Measurements from ENCODE around the gene TSGA10IP.
A peak's percentile ranks its signal among the peaks of the same experiment; 100 is the strongest.

Gene TSGA10IP

DNA sequence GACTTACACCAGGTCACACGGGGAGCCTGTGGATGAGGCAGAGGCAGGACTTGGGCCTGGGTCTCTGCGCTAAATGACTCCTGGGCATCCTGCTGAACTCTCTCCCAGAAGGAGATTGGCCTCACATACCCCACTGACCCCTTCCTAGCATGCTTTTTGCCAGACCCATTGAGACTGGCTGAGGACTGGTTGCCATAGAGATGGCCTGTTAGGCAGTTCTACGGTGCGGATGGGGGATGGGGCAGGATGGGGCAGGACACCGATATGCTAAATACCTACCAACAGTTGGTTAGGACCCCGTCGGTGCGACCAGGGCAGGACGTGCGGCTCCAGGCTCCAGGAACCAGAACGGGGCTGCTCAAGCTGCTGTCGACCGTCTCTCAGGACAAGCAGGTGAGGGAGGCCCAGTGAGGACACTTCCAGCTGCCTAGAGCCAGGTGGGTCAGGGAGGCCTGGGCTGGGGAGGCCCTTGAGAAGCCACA is at the start of gene TSGA10IP:
Gene TSGA10IP, plus strand, starts transcription at position 51 of the 482 bp plus-strand sequence. Its CDS starts 196 bp downstream, at position 247.
- Histone ChIP-seq H3K9me3 (ENCODE audit: low read length) (no peaks in the 10 kb centered on the region), H2AFZ (ENCODE audit: low read depth, low read length) (no peak within 1 kb of the TSS), H3K27me3 (ENCODE audit: insufficient read depth, low read length) (no peaks in the 10 kb centered on the region), H3K36me3 (ENCODE audit: insufficient read depth, low read length) (no peaks in the 10 kb centered on the region), H3K4me3 (ENCODE audit: low read length) (peak within 1 kb of the TSS; percentile 21), H3K4me1 (ENCODE audit: insufficient read depth, low read length) (peaks cover 17% of the 10 kb centered on the region)

DNA sequence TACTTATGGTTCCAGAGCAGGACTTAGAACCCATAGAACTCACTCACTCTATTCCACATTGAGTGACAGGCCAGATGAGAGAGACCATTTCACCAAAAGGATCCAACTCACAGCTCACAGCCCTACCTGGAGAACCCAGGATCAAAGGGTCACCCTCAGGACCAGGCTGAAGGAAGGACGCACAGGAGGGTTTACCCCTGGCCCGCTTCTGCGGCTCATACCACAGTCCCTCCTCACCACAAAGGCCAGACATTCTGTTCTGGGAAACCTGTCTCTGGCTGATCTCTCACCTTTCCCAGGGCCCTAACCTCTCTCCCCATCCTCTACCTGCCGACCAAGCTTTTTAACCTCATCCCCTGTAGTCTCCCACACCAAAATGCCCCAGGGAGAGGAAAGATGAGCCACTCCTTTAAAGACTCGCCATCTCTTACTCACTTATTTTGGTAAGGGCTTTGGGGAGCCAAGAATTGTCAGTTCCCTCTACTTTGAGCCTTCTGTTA is 49.7 kb upstream of the TSGA10IP start:
- H3K9me3 ChIP-seq (ENCODE audit: low read length): no peaks in the 10 kb centered on the region
- peaks cover 9% of the 10 kb centered on the region for H3K27me3 ChIP-seq (ENCODE audit: insufficient read depth, low read length)
- no peak overlapping the region for H3K4me3 ChIP-seq (ENCODE audit: low read length)
- H2AFZ ChIP-seq (ENCODE audit: low read depth, low read length): no peak overlapping the region
- H3K4me1 ChIP-seq (ENCODE audit: insufficient read depth, low read length): peaks cover 12% of the 10 kb centered on the region
- no peaks in the 10 kb centered on the region for H3K36me3 ChIP-seq (ENCODE audit: insufficient read depth, low read length)

DNA sequence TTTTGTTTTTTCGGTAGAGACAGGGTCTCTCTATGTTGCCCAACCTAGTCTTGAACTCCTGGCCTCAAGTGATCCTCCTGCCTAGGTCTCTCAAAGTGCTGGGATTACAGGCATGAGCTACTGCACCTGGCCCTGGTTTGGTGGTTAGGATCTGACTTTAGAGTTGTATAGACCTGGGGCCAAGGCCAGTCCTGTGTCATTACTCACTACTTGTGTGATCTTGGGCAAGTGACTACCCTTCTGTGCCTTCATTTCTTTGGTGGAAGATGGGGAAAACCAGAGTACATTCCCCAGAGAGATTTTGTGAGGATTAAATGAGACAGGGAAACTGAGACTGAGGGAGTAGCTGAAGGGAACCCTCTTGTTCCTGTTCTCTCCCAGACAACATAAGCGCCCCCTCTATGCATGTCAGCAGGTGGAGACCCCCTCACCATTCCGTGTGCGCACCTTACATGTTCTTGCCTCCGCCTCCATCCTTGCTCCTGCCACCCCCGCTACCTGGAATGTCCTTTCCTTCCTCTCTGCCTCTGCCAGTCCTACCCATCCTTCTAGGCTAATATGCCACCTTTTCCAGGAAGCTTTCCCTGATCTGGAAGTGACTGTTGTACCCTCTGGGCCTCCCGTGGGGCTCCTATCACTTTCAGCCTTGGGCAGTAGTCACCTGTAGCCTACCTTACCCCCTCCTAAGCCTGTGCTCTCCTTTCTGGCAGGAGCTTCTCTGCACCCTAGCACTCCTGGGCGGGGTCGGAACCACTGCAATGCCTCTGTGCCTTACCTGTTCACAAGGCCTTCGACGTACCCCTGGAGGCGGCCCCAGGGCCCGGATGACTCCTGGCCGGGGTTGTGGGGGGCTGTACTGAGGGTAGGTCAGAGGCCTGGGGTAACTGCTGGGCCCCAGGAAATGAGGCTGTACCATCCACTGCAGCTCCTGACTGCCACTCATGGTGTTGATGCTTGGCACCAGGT is 49.0 kb upstream of the TSGA10IP start:
- Histone ChIP-seq H3K4me3 (ENCODE audit: low read length) (no peak overlapping the region), H3K4me1 (ENCODE audit: insufficient read depth, low read length) (peaks cover 10% of the 10 kb centered on the region), H3K27me3 (ENCODE audit: insufficient read depth, low read length) (peaks cover 13% of the 10 kb centered on the region), H3K9me3 (ENCODE audit: low read length) (no peaks in the 10 kb centered on the region), H3K36me3 (ENCODE audit: insufficient read depth, low read length) (no peaks in the 10 kb centered on the region), H2AFZ (ENCODE audit: low read depth, low read length) (no peak overlapping the region)

DNA sequence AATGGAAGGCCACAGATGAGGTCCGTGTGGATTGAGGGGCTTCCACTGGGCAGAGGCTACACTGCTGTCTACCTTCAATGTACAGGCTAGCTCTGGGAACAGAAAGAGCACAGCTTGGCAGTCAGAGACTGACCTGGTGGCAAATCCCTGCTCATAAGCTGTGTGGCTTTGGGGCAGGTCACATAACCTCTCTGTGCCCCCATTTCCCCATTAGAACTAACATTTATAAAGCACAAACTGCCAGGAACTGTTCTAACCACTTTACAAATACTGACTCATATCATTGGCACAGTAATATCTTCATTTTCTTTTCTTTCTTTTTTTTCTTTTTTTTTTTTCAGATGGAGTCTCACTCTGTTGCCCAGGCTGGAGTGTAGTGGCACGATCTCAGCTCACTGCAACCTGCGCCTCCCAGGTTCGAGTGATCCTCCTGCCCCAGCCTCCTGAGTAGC is 48.2 kb upstream of the TSGA10IP start:
- Histone ChIP-seq H3K36me3 (ENCODE audit: insufficient read depth, low read length) (no peaks in the 10 kb centered on the region), H3K4me3 (ENCODE audit: low read length) (no peak overlapping the region), H2AFZ (ENCODE audit: low read depth, low read length) (no peak overlapping the region), H3K27me3 (ENCODE audit: insufficient read depth, low read length) (peaks cover 16% of the 10 kb centered on the region), H3K9me3 (ENCODE audit: low read length) (no peaks in the 10 kb centered on the region), H3K4me1 (ENCODE audit: insufficient read depth, low read length) (peaks cover 3% of the 10 kb centered on the region)

DNA sequence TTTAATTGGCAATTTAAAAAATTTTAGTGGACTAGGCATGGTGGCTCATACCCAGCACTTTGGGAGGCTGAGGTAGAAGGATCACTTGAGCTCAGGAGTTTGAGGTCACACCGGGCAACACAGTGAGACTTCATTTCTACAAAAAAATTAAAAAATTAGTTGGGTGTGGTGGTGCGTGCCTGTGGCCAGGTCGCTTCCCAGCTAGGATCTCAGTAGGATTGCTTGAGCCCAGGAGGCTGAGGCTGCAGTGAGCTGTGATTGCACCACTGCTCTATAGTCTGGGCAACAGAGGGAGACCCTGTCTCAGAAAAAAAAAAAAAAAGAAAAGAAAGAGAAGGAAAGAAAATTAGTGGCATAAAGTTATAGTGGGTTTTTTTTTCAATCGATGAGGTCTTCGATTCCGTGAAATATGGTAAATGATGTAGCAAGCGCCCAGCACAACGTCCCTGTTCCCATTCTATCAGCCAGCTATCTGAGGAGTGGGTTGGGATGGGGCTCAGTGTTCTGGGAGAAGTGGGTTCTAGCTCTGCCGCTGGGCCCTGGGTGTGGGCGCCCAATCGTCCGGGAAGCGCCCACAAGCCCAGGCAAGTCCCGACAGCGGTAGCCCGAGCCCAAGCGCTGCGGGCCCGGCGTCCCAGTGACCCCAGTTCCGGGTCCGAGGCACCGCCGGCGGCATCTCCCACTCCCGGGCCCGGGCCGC is 46.5 kb upstream of the TSGA10IP start:
- no peaks in the 10 kb centered on the region for H3K36me3 ChIP-seq (ENCODE audit: insufficient read depth, low read length)
- peaks cover 21% of the 10 kb centered on the region for H3K27me3 ChIP-seq (ENCODE audit: insufficient read depth, low read length)
- no peak overlapping the region for H3K4me3 ChIP-seq (ENCODE audit: low read length)
- no peak overlapping the region for H2AFZ ChIP-seq (ENCODE audit: low read depth, low read length)
- H3K4me1 ChIP-seq (ENCODE audit: insufficient read depth, low read length): peaks cover 13% of the 10 kb centered on the region
- H3K9me3 ChIP-seq (ENCODE audit: low read length): no peaks in the 10 kb centered on the region

DNA sequence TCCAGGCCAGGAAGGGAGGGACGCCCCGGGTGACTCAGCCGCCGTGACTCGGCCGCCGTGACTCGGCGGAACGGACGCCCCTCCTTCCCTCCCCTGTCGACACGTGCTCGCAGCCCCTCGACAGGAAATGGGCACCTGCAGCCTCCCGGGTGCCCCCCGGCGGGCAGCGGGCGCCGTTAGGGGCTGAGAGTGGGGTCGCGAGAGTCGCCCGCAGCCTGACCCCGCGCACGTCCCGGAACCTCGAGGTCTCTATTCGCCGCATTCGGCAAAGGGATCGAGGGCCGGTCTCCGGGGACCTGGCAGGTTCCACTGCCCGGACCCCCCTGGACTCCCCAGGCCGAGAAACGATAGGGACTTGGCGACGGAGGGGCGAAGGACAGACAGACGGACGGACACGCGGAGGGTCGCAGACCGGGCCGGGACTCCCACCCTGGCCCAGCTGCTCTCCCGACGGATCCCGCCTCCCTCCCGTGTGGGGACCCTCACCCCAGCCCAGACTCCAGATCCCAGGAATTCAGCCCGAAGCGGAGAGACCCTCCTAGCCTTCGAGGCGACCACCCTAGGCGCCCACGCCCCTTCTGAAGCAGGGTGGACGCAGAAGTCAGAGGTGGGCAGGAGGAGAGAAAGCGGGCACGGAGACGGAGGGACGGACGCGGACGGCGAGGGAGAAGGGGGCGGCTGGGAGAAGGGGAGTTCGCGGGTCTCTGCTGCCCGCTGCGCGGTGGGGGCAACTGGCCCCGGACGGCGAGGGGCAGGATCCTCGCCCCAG is 45.7 kb upstream of the TSGA10IP start:
- peaks cover 13% of the 10 kb centered on the region for H3K4me1 ChIP-seq (ENCODE audit: insufficient read depth, low read length)
- peaks cover 21% of the 10 kb centered on the region for H3K27me3 ChIP-seq (ENCODE audit: insufficient read depth, low read length)
- H3K9me3 ChIP-seq (ENCODE audit: low read length): no peaks in the 10 kb centered on the region
- H3K4me3 ChIP-seq (ENCODE audit: low read length): peak overlapping the region; percentile 37
- H3K36me3 ChIP-seq (ENCODE audit: insufficient read depth, low read length): no peaks in the 10 kb centered on the region
- peak overlapping the region; percentile 59 for H2AFZ ChIP-seq (ENCODE audit: low read depth, low read length)

DNA sequence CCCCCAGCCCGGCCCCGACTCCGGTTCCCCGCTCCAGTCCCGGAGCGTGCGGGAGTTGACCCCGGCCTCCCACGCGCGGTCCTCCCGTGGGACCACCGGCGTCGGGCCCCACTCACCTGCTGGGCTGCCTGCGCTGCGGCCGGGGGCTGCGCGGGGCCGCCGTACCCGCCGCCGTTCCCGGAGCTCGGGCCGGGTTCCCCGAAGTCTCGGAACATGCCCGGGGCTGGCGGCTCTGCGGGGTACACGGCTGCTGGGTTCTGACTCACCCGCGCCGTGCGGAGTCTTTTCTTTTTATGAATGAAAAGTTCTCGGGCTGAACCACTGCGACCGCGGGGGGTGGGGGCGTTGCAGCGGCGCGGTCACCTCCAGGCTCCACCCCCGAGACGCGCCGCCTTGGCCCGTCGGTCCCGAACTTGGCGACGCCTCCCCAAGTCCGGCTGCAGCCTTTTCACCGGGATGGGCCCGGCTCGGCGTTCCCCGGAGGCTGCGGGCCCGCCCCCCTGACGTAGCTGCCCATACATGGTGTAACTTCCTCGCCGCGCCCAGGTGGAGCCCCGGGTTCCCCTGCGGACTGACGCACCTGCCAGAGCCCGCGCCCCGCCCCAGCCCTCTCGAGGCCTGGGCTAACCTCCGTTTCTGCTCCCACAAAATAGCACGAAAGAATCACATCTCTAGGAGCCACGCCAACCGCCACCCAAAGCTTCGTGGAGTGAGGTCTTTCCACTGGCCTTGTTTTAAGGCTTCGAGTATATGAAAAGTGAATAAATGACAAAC is 45.0 kb upstream of the TSGA10IP start, which contains the start of gene FOSL1:
Gene FOSL1, minus strand, starts transcription at position 264 of the 774 bp plus-strand sequence. Its CDS starts 49 bp downstream, at position 215.
- H3K27me3 ChIP-seq (ENCODE audit: insufficient read depth, low read length): peaks cover 21% of the 10 kb centered on the region
- H2AFZ ChIP-seq (ENCODE audit: low read depth, low read length): peak within 1 kb of the TSS; percentile 59
- H3K4me3 ChIP-seq (ENCODE audit: low read length): peak within 1 kb of the TSS; percentile 37

DNA sequence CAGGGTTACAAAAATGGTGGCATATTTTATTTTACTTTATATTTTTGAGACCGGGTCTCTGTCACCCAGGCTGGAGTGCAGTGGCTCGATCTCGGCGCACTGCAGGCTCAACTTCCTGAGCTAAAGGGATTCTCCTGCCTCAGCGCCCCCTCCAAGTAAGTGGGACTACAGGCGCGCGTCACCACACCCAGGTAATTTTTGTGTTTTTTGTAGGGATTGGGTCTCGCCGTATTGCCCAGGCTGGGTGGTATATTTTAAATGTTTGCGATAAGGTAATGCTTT is 44.4 kb upstream of the TSGA10IP start:
- H3K36me3 ChIP-seq (ENCODE audit: insufficient read depth, low read length): no peaks in the 10 kb centered on the region
- H3K4me3 ChIP-seq (ENCODE audit: low read length): no peak overlapping the region
- no peak overlapping the region for H2AFZ ChIP-seq (ENCODE audit: low read depth, low read length)
- no peaks in the 10 kb centered on the region for H3K9me3 ChIP-seq (ENCODE audit: low read length)
- peaks cover 21% of the 10 kb centered on the region for H3K27me3 ChIP-seq (ENCODE audit: insufficient read depth, low read length)
- peaks cover 13% of the 10 kb centered on the region for H3K4me1 ChIP-seq (ENCODE audit: insufficient read depth, low read length)

More for the DNA sequence above, 45.0 kb upstream of the TSGA10IP start, which contains the start of gene FOSL1:
- peaks cover 13% of the 10 kb centered on the region for H3K4me1 ChIP-seq (ENCODE audit: insufficient read depth, low read length)
- no peaks in the 10 kb centered on the region for H3K9me3 ChIP-seq (ENCODE audit: low read length)
- no peaks in the 10 kb centered on the region for H3K36me3 ChIP-seq (ENCODE audit: insufficient read depth, low read length)

DNA sequence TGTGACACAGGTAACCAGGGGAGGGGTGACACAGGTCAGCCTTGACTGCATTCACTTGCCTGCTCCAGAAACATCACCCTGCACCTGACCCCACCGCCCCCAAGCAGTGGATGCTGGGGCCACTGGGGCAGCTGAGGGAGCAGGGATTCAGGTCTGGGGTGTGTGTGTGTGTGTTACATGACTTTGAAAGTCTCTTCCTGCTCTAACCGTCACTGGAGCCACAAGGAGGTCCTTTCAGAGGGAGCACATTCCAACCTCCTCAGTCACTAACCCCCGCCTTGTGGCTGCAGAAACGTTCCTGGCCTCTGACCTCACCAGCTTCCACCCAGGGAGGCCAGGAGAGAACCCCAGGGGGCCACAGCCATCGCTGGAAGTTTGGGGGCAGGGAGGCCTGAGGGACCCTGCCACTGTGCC is 42.2 kb upstream of the TSGA10IP start:
- Histone ChIP-seq H3K27me3 (ENCODE audit: insufficient read depth, low read length) (peaks cover 21% of the 10 kb centered on the region), H3K4me1 (ENCODE audit: insufficient read depth, low read length) (peaks cover 13% of the 10 kb centered on the region), H3K9me3 (ENCODE audit: low read length) (no peaks in the 10 kb centered on the region), H3K4me3 (ENCODE audit: low read length) (no peak overlapping the region), H2AFZ (ENCODE audit: low read depth, low read length) (no peak overlapping the region), H3K36me3 (ENCODE audit: insufficient read depth, low read length) (no peaks in the 10 kb centered on the region)

DNA sequence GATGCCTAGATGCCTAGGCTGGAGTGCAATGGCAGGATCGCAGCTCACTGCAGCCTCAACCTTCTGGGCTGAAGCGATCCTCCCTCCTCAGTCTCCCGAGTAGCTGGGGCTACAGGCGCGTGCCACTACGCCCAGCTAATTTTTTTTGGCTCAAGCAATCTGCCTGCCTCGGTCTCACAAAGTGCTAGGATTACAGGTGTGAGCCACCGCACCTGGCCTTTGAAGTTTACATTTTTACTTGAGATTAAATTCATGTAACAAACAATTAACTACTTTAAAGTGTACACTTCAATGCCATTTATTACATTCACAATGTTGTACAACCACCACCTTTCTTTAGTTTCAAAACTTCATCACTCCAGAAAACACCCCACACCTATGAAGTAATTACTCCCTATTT is 41.6 kb upstream of the TSGA10IP start:
- Histone ChIP-seq H3K36me3 (ENCODE audit: insufficient read depth, low read length) (no peaks in the 10 kb centered on the region), H3K27me3 (ENCODE audit: insufficient read depth, low read length) (peaks cover 21% of the 10 kb centered on the region), H2AFZ (ENCODE audit: low read depth, low read length) (no peak overlapping the region), H3K9me3 (ENCODE audit: low read length) (no peaks in the 10 kb centered on the region), H3K4me3 (ENCODE audit: low read length) (no peak overlapping the region), H3K4me1 (ENCODE audit: insufficient read depth, low read length) (peaks cover 13% of the 10 kb centered on the region)

DNA sequence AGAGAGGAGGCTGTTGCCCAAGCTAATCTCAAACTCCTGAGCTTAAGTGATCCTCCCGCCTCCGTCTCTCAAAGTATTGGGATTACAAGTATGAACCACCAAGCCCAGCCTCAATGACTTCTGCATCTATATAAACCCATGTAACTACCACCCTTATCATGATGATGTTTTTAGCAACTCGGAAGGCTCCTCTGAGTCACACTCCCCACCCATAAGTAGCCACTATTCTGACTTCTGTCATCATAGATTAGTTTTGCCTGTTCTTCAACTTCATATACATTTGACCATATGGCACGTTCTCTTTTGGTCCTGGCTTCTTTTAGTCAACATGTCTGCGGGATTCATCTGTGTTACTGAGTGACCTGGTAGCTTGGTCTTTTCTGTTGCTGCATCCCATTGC is 38.7 kb upstream of the TSGA10IP start:
- Histone ChIP-seq H2AFZ (ENCODE audit: low read depth, low read length) (no peak overlapping the region), H3K27me3 (ENCODE audit: insufficient read depth, low read length) (peaks cover 7% of the 10 kb centered on the region), H3K4me1 (ENCODE audit: insufficient read depth, low read length) (peaks cover 13% of the 10 kb centered on the region), H3K36me3 (ENCODE audit: insufficient read depth, low read length) (no peaks in the 10 kb centered on the region), H3K9me3 (ENCODE audit: low read length) (no peaks in the 10 kb centered on the region), H3K4me3 (ENCODE audit: low read length) (no peak overlapping the region)

DNA sequence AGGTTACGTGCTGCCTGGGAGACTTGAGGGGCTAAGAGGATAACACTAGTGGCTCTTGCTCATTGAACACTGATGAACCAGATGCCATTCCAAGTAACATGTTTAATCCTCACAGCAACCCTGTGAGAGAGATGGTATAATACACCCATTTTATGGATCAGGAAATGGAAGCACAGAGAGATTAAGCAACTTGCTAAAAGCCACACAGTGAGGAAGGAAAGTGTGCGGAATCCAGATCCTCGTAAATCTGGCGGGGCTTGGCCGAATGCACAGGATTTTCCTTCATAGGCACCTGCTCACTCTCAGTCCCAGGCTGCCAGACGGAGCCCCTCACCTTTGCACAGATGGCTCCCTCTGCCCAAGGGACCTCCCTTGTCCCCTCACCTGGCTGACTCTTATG is 37.4 kb upstream of the TSGA10IP start:
- no peaks in the 10 kb centered on the region for H3K27me3 ChIP-seq (ENCODE audit: insufficient read depth, low read length)
- H3K9me3 ChIP-seq (ENCODE audit: low read length): no peaks in the 10 kb centered on the region
- H3K4me1 ChIP-seq (ENCODE audit: insufficient read depth, low read length): peaks cover 6% of the 10 kb centered on the region
- H3K4me3 ChIP-seq (ENCODE audit: low read length): no peak overlapping the region
- no peak overlapping the region for H2AFZ ChIP-seq (ENCODE audit: low read depth, low read length)
- no peaks in the 10 kb centered on the region for H3K36me3 ChIP-seq (ENCODE audit: insufficient read depth, low read length)
